Mammary epithelial cell (primary cell): Measurements from ENCODE around the gene PPIA.

Experiments
- EZH2 ChIP-seq: IDR thresholded peaks from 2 replicates; pipeline ENCODE4 v1.6.1; 2012; ENCODE audit warnings: low read length, inconsistent platforms, borderline replicate concordance
- TF ChIP-seq, protein P1 (sequence below), 2 donors: IDR thresholded peaks in 1 of 2; conservative IDR thresholded peaks in 1 of 2; 2 replicates each; pipeline ENCODE4 v1.5.1; 2011 to 2012; ENCODE audit warnings: inconsistent platforms in 2 of 2, low read length in 2 of 2, mild to moderate bottlenecking in 2 of 2, control low read depth in 1 of 2, low read depth in 1 of 2; ENCODE audit not compliant: insufficient read depth in 1 of 2; ENCODE audit errors: extremely low read depth in 1 of 2

DNA sequence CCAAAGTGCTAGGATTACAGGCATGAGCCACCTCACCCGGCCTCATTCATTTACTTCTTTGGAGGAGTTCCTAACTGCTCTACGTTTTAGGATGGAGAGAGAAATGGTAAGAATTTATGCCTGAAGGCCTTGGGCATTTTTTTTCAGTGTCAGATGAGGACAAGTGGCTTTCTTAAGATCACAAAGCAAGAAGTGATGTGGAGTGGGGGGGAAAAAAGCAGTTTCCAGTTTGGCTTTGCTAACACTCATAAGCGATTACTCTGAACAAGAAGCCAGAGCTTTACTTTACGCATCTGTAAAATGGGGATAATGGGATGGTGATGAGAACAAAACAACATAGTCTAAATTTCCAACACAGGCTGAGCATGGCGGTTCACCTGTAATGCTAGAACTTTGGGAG, 2.6 kb upstream of the PPIA start:
- TF ChIP-seq, protein P1, sequence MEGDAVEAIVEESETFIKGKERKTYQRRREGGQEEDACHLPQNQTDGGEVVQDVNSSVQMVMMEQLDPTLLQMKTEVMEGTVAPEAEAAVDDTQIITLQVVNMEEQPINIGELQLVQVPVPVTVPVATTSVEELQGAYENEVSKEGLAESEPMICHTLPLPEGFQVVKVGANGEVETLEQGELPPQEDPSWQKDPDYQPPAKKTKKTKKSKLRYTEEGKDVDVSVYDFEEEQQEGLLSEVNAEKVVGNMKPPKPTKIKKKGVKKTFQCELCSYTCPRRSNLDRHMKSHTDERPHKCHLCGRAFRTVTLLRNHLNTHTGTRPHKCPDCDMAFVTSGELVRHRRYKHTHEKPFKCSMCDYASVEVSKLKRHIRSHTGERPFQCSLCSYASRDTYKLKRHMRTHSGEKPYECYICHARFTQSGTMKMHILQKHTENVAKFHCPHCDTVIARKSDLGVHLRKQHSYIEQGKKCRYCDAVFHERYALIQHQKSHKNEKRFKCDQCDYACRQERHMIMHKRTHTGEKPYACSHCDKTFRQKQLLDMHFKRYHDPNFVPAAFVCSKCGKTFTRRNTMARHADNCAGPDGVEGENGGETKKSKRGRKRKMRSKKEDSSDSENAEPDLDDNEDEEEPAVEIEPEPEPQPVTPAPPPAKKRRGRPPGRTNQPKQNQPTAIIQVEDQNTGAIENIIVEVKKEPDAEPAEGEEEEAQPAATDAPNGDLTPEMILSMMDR (conservative IDR thresholded peaks at IDR 0.05 in 1 of 2, IDR thresholded peaks at IDR 0.05 in 1 of 2; ENCODE audit: extremely low read depth in 1 of 2, insufficient read depth in 1 of 2, low read depth in 1 of 2, low read length in 2 of 2) = no peak
- TF ChIP-seq EZH2 = no peak
